SK-N-SH (cell line): Measurements from ENCODE around the gene ZBTB7B. TPM values are rescaled to one million over a fixed set of nuclear protein-coding genes. Genes with fewer than 3 reads are reported as not detected.

ENCODE experiments used
- CTCF ChIA-PET: fragments of 300-600, 350-600 bp; formaldehyde crosslinking; extraction: SDS; loops from one replicate; lab custom pipeline; 2021; lab: Yijun Ruan, JAX
- POLR2A ChIA-PET: fragments of 350-600 bp; sonication (Branson Sonifier 250); formaldehyde crosslinking; extraction: SDS; loops from one replicate; lab custom pipeline; 2020; ENCODE audit warnings: antibody characterized with exemption, inconsistent platforms; lab: Yijun Ruan, JAX
- DNase-seq: peaks from one replicate; pipeline ENCODE4 v3.0.0; 2012
- H2AFZ ChIP-seq: fragments of 200-600 bp; sonication (generic); 2 replicates; pipeline ENCODE4 v1.8.1; 2016; ENCODE audit warnings: antibody characterized with exemption, mild to moderate bottlenecking, low read depth
- H3F3A ChIP-seq: fragments of 200-600 bp; sonication (generic); replicated peaks from 2 replicates; pipeline ENCODE3; 2016; ENCODE audit warnings: antibody characterized with exemption, mild to moderate bottlenecking; ENCODE audit not compliant: insufficient read depth
- H3K27ac ChIP-seq, 2 experiments: fragments of 200-500 bp in 1 of 2; fragments of 200-600 bp in 1 of 2; sonication (Bioruptor generic) in 1 of 2; sonication (generic), shearing (Covaris generic) in 1 of 2; 2 replicates each; pipeline versions ENCODE4 v1.5.1 to v1.6.1; 2014 to 2016; ENCODE audit warnings: low read depth in 2 of 2, inconsistent platforms in 1 of 2, low read length in 1 of 2, mild to moderate bottlenecking in 1 of 2, mixed read lengths in 1 of 2
- H3K27me3 ChIP-seq: fragments of 200-600 bp; sonication (generic), shearing (Covaris generic); 2 replicates; pipeline ENCODE4 v1.6.1; 2016; ENCODE audit warnings: mixed run types; ENCODE audit not compliant: insufficient read depth
- H3K36me3 ChIP-seq, 2 experiments: fragments of 200-500 bp in 1 of 2; fragments of 200-600 bp in 1 of 2; sonication (Bioruptor generic) in 1 of 2; sonication (generic) in 1 of 2; replicated peaks in 1 of 2; 2 replicates each; pipeline versions ENCODE3 to v1.5.1; 2014 to 2016; ENCODE audit warnings: low read length in 1 of 2, mild to moderate bottlenecking in 1 of 2; ENCODE audit not compliant: insufficient read depth in 2 of 2, control insufficient read depth in 1 of 2
- H3K4me1 ChIP-seq, 2 experiments: fragments of 200-500 bp in 1 of 2; fragments of 200-600 bp in 1 of 2; sonication (Bioruptor generic) in 1 of 2; sonication (generic), shearing (Covaris generic) in 1 of 2; 2 replicates each; pipeline versions ENCODE4 v1.5.1 to v1.6.1; 2014 to 2016; ENCODE audit warnings: low read depth in 1 of 2, low read length in 1 of 2, mixed run types in 1 of 2; ENCODE audit not compliant: insufficient read depth in 2 of 2, control insufficient read depth in 1 of 2
- H3K4me2 ChIP-seq: fragments of 200-600 bp; sonication (generic), shearing (Covaris generic); 2 replicates; pipeline ENCODE4 v1.6.1; 2017; ENCODE audit warnings: mixed run types
- H3K4me3 ChIP-seq, 2 experiments: fragments of 200-500 bp in 1 of 2; fragments of 200-600 bp in 1 of 2; sonication (Bioruptor generic) in 1 of 2; sonication (generic), shearing (Covaris generic) in 1 of 2; 2 replicates each; pipeline versions ENCODE4 v1.5.1 to v1.8.1; 2014 to 2016; ENCODE audit warnings: low read depth in 2 of 2, inconsistent platforms in 1 of 2, low read length in 1 of 2, mild to moderate bottlenecking in 1 of 2, mixed read lengths in 1 of 2, moderate library complexity in 1 of 2
- H3K79me2 ChIP-seq: fragments of 200-600 bp; sonication (generic); 2 replicates; pipeline ENCODE4 v1.8.1; 2017; ENCODE audit warnings: mild to moderate bottlenecking; ENCODE audit not compliant: insufficient read depth
- H3K9ac ChIP-seq: fragments of 200-600 bp; sonication (generic); 2 replicates; pipeline ENCODE4 v1.6.1; 2017; ENCODE audit warnings: mixed run types
- H3K9me2 ChIP-seq: fragments of 200-600 bp; sonication (generic); 2 replicates; pipeline ENCODE4 v1.6.1; 2017; ENCODE audit warnings: mixed run types
- H3K9me3 ChIP-seq: fragments of 200-600 bp; sonication (generic); 2 replicates; pipeline ENCODE4 v1.6.1; 2017; ENCODE audit warnings: mixed run types, mild to moderate bottlenecking, moderate library complexity
- H4K20me1 ChIP-seq: fragments of 200-600 bp; sonication (generic); 2 replicates; pipeline ENCODE4 v1.6.1; 2017; ENCODE audit warnings: mild to moderate bottlenecking, mixed run types; ENCODE audit not compliant: insufficient read depth
- FOSL2 ChIP-seq: IDR thresholded peaks from 2 replicates; pipeline ENCODE4 v1.4.0; 2012; ENCODE audit warnings: low read depth, mild to moderate bottlenecking, moderate library complexity, borderline replicate concordance
- GATA2 ChIP-seq: sonication (generic); formaldehyde crosslinking; IDR thresholded peaks from 2 replicates; pipeline ENCODE4 v1.5.0; 2020; ENCODE audit warnings: mild to moderate bottlenecking, missing genetic modification reagents
- JUND ChIP-seq: IDR thresholded peaks from 2 replicates; pipeline ENCODE4 v1.4.0; 2012
- MAX ChIP-seq: IDR thresholded peaks from 2 replicates; pipeline ENCODE4 v1.4.0; 2012; ENCODE audit warnings: low read depth
- PBX3 ChIP-seq: IDR thresholded peaks from 2 replicates; pipeline ENCODE4; 2012
- POLR2AphosphoS5 ChIP-seq: IDR thresholded peaks from 2 replicates; pipeline ENCODE4 v1.6.1; 2012; ENCODE audit warnings: low read depth, low read length
- REST ChIP-seq: IDR thresholded peaks from 2 replicates; pipeline ENCODE4 v1.6.1; 2012; ENCODE audit warnings: mild to moderate bottlenecking, low read depth, low read length, moderate library complexity
- WGBS: methylation state at CpG from one replicate; pipeline ENCODE4 v1.1.6; 2017; ENCODE audit warnings: low lambda C conversion rate; 5-methylcytosine and 5-hydroxymethylcytosine counted together
- polyA plus RNA-seq, 3 experiments: library from polyadenylated mRNA; depleted of rRNA; stranded (reverse); fragments of >200 nt; gene quantifications; 2 replicates each; pipeline ENCODE4 v1.2.3, GENCODE V29; 2012
- TF ChIP-seq, protein P1 (sequence below): IDR thresholded peaks from 2 replicates; pipeline ENCODE4 v1.4.0; 2012; ENCODE audit warnings: low read depth, borderline replicate concordance

Gene ZBTB7B
- polyA plus RNA-seq, 1 of the 3 experiments (the other 2 are of a cell fraction): 15.7 TPM

DNA sequence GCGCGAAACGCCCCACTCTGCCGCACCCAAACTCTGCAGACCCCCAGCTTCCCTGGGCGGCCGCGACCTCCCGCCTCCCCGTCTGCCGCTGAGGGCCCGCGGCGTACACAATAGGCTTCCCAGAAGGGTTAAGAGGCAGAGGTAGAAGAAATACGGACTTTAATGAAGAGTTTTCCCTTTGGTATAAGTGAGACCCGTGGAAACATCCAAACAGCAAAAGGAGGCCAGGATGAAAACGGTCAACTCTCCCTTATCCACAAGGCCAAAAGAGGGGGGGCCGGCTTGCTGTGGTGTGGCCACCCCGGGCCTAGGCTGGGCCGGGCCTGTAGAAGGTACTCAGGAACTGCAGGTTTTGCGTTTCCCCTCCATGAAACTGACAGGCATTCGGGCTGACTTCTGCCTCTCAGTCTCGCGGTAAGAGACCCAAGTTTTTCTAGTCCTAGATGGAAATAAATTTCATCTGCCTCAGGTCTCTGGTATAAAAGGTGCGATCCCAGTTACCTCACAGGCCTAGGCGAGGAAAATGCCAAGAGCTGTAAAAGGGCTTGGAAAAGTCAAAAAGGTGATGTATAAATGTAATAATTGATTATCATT is 40.3 kb upstream of the ZBTB7B start:
- Histone ChIP-seq H3K9me3 (no peaks in the 10 kb centered on the region), H3F3A (peaks cover 34% of the 10 kb centered on the region), H3K9me2 (no peaks in the 10 kb centered on the region), H3K4me1 (peaks cover 4 to 37% of the 10 kb centered on the region in 2 experiments; a peak in 3 of 4 replicates), H3K27ac (peak overlapping the region; percentile 83 to 98), H2AFZ (no peak overlapping the region), H3K27me3 (no peaks in the 10 kb centered on the region), H3K36me3 (peaks cover 24 to 61% of the 10 kb centered on the region in 2 experiments), H3K4me3 (peak overlapping the region; percentile 72 to 73), H4K20me1 (peaks cover 5% of the 10 kb centered on the region), H3K4me2 (peak overlapping the region; percentile 85), H3K9ac (peak overlapping the region; percentile 84), H3K79me2 (peaks cover 55% of the 10 kb centered on the region)
- no peak for TF ChIP-seq GATA2
- no peak; the same call in 1 of the 2 replicates for TF ChIP-seq MAX
- TF ChIP-seq POLR2AphosphoS5: no peak
- no peak for TF ChIP-seq REST
- TF ChIP-seq JUND: 0 out of 2 replicates have a peak, but pooled peaks have one; percentile 16
- 0 out of 2 replicates have a peak, but pooled peaks have one; percentile 13 for TF ChIP-seq FOSL2
- TF ChIP-seq, protein P1, sequence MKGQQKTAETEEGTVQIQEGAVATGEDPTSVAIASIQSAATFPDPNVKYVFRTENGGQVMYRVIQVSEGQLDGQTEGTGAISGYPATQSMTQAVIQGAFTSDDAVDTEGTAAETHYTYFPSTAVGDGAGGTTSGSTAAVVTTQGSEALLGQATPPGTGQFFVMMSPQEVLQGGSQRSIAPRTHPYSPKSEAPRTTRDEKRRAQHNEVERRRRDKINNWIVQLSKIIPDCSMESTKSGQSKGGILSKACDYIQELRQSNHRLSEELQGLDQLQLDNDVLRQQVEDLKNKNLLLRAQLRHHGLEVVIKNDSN: no peak
- no peak for TF ChIP-seq PBX3
- 13% methylated on average over 22 of the region's 25 CpGs for WGBS
- peak; percentile 60 for DNase-seq
- ChIA-PET CTCF (interaction anchor here (0.6 to 37.5 kb wide), 21 partner anchors 9 to 205 kb away, joined by 3 to 640 read pairs (median 4); partner anchors contain the start of genes FLAD1, LENEP, SHC1 and ZBTB7B), POLR2A (interaction anchor here (1.0 to 2.8 kb wide), 7 partner anchors 8 to 37 kb away, joined by 3 to 18 read pairs (median 6); partner anchors contain the start of genes LENEP, PMVK and SHC1)
